GM12873 (cell line): ENCODE data around the gene GNA12.

Experiments used
- CTCF ChIP-seq: IDR thresholded peaks from 2 replicates; pipeline ENCODE4 v1.5.1; 2012; ENCODE audit warnings: low read depth, mild to moderate bottlenecking, moderate library complexity, low read length, control low read depth; ENCODE audit not compliant: insufficient read depth; ENCODE audit errors: missing control alignments

Gene GNA12

GRCh38 chr7:2729031-2729892 is 114.8 kb downstream of the GNA12 start:
- TF ChIP-seq CTCF, result no peak

GRCh38 chr7:2728316-2729030 is 115.6 kb downstream of the GNA12 start:
- TF ChIP-seq CTCF, result no peak

- TF ChIP-seq CTCF, result no peak
Observed at GRCh38 chr7:2726316-2727018, 117.6 kb downstream of the GNA12 start.

- no peak for TF ChIP-seq CTCF
Observed at GRCh38 chr7:2725178-2726105, 118.7 kb downstream of the GNA12 start.

- TF ChIP-seq CTCF, result no peak
Observed at GRCh38 chr7:2724453-2725177, 119.5 kb downstream of the GNA12 start.

- no peak for TF ChIP-seq CTCF
Observed at GRCh38 chr7:2723138-2723850, 120.8 kb downstream of the GNA12 start.
